Measurements from ENCODE around the gene VASH1.
"Not testable (repeated sequence)": the region's sequence is repeated elsewhere in the genome, so short reads cannot be mapped to it uniquely, and the experiment has no call there.

DNA sequence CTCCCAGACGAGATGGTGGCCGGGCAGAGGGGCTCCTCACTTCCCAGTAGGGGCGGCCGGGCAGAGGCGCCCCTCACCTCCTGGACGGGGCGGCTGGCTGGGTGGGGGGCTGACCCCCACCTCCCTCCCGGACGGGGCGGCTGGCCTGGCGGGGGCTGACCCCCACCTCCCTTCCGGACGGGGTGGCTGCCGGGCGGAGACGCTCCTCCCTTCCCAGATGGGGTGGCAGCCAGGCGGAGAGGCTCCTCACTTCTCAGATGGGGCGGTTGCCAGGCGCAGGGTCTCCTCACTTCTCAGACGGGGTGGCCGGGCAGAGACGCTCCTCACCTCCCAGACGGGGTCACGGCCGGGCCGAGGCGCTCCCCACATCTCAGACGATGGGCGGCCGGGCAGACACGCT lies 26.8 kb upstream of the VASH1 start:
- TF ChIP-seq CTCF (conservative IDR thresholded peaks at IDR 0.05 in 1 of 2, IDR thresholded peaks at IDR 0.05 in 1 of 2; ENCODE audit: low read depth in 1 of 2, low read length in 2 of 2); EZH2 (IDR thresholded peaks at IDR 0.05; ENCODE audit: low read length, missing control alignments): not testable (repeated sequence)
